Neural progenitor cell (in vitro differentiated cells): ENCODE results near the gene PSMD3. TPM values are rescaled to one million over a fixed set of nuclear protein-coding genes. Genes with fewer than 3 reads are reported as not detected.

Experiments
- DNase-seq: peaks from one replicate; pipeline ENCODE4 v3.0.0-alpha.2; 2016; ENCODE audit warnings: low spot score
- H2AFZ ChIP-seq: fragments of 200-600 bp; sonication (generic); replicated peaks from 2 replicates; pipeline ENCODE4 v1.6.1; 2016; ENCODE audit warnings: antibody characterized with exemption
- H3F3A ChIP-seq: fragments of 200-600 bp; sonication (generic); 2 replicates; pipeline ENCODE4 v1.6.1; 2016; ENCODE audit warnings: antibody characterized with exemption, low read depth
- H3K27ac ChIP-seq: fragments of 200-600 bp; sonication (generic); 2 replicates; pipeline ENCODE4 v1.5.1; 2016; ENCODE audit warnings: mild to moderate bottlenecking
- H3K27me3 ChIP-seq: fragments of 200-600 bp; sonication (generic); 2 replicates; pipeline ENCODE4 v1.6.1; 2016; ENCODE audit warnings: mild to moderate bottlenecking, moderate library complexity
- H3K36me3 ChIP-seq: fragments of 200-600 bp; sonication (generic); 2 replicates; pipeline ENCODE4 v1.5.1; 2016
- H3K4me1 ChIP-seq: fragments of 200-600 bp; sonication (generic); 2 replicates; pipeline ENCODE4 v1.6.1; 2016; ENCODE audit warnings: mixed run types
- H3K4me2 ChIP-seq: fragments of 200-600 bp; sonication (generic); 2 replicates; pipeline ENCODE4 v1.6.1; 2016
- H3K4me3 ChIP-seq: fragments of 200-600 bp; sonication (generic); 2 replicates; pipeline ENCODE4 v1.5.1; 2016
- H3K79me2 ChIP-seq: fragments of 200-600 bp; sonication (generic); 2 replicates; pipeline ENCODE4 v1.6.1; 2016; ENCODE audit warnings: low read depth
- H3K9ac ChIP-seq: fragments of 200-600 bp; sonication (generic); 2 replicates; pipeline ENCODE4 v1.6.1; 2016
- H3K9me3 ChIP-seq: fragments of 200-600 bp; sonication (generic); 2 replicates; pipeline ENCODE4 v1.5.1; 2016; ENCODE audit warnings: low read depth
- H4K20me1 ChIP-seq: fragments of 200-600 bp; sonication (generic); 2 replicates; pipeline ENCODE4 v1.6.1; 2016; ENCODE audit warnings: low read depth
- H3K27ac Mint-ChIP-seq: 3 replicates; pipeline ENCODE4 v1.8.0; 2021; ENCODE audit warnings: mixed read lengths
- H3K27me3 Mint-ChIP-seq: 2 replicates; pipeline ENCODE4 v1.8.0; 2022; ENCODE audit warnings: low read depth, mild to moderate bottlenecking, inconsistent platforms, moderate library complexity, mixed read lengths; ENCODE audit not compliant: insufficient read depth
- H3K36me3 Mint-ChIP-seq: 3 replicates; pipeline ENCODE4 v1.8.0; 2021; ENCODE audit warnings: mixed read lengths
- H3K4me1 Mint-ChIP-seq: 3 replicates; pipeline ENCODE4 v1.8.0; 2021; ENCODE audit warnings: mixed read lengths
- H3K4me3 Mint-ChIP-seq: 3 replicates; pipeline ENCODE4 v1.8.0; 2021; ENCODE audit warnings: mild to moderate bottlenecking, moderate library complexity, mixed read lengths
- H3K9me3 Mint-ChIP-seq: 3 replicates; pipeline ENCODE4 v1.8.0; 2020; ENCODE audit warnings: mixed read lengths
- CTCF ChIP-seq: fragments of 200-600 bp; sonication (generic); IDR thresholded peaks from 2 replicates; pipeline ENCODE4 v1.5.1; 2017; ENCODE audit warnings: antibody characterized with exemption, mild to moderate bottlenecking
- EZH2 ChIP-seq: fragments of 200-600 bp; sonication (generic); IDR thresholded peaks from 2 replicates; pipeline ENCODE4 v1.6.1; 2017; ENCODE audit warnings: antibody characterized with exemption, mild to moderate bottlenecking, moderate library complexity
- EZH2phosphoT487 ChIP-seq: fragments of 200-600 bp; sonication (generic); IDR thresholded peaks from 2 replicates; pipeline ENCODE4 v1.6.1; 2017; ENCODE audit warnings: antibody characterized with exemption
- total RNA-seq: library from RNA; depleted of rRNA; stranded (reverse); fragments of >200 nt; gene quantifications from 2 replicates; pipeline ENCODE4 v1.2.3, GENCODE V29; 2015; ENCODE audit warnings: low replicate concordance

Gene PSMD3
- total RNA-seq, 1 donor from 2014 or later: 71.6 TPM

GRCh38 chr17:39965017-39965699 is 15.4 kb upstream of the PSMD3 start:
- Histone ChIP-seq H3K9ac (no peak overlapping the region), H4K20me1 (no peaks in the 10 kb centered on the region), H2AFZ (no peak overlapping the region), H3K4me1 (no peaks in the 10 kb centered on the region), H3K9me3 (no peaks in the 10 kb centered on the region), H3K79me2 (no peaks in the 10 kb centered on the region), H3K36me3 (no peaks in the 10 kb centered on the region), H3K27ac (no peak overlapping the region), H3F3A (no peaks in the 10 kb centered on the region), H3K4me2 (no peak overlapping the region), H3K27me3 (peaks cover 3% of the 10 kb centered on the region), H3K4me3 (no peak overlapping the region)
- Mint-ChIP-seq H3K4me3 (no peak overlapping the region), H3K36me3 (no peaks in the 10 kb centered on the region), H3K9me3 (no peaks in the 10 kb centered on the region), H3K4me1 (peaks cover 7% of the 10 kb centered on the region), H3K27ac (no peak overlapping the region), H3K27me3 (peaks cover 13% of the 10 kb centered on the region)
- TF ChIP-seq EZH2phosphoT487 (no peak), EZH2 (no peak), CTCF (no peak)
- no peak for DNase-seq

GRCh38 chr17:39966771-39967170 is 13.8 kb upstream of the PSMD3 start:
- H3K79me2 ChIP-seq: no peaks in the 10 kb centered on the region
- peaks cover 17% of the 10 kb centered on the region for H3K27me3 ChIP-seq
- H3K36me3 ChIP-seq: no peaks in the 10 kb centered on the region
- no peaks in the 10 kb centered on the region for H3K36me3 Mint-ChIP-seq
- no peak for DNase-seq
- H3K4me3 ChIP-seq: no peak overlapping the region
- no peaks in the 10 kb centered on the region for H3K9me3 ChIP-seq
- H3K27ac ChIP-seq: no peak overlapping the region
- H3F3A ChIP-seq: no peaks in the 10 kb centered on the region
- H3K27me3 Mint-ChIP-seq: peaks cover 22% of the 10 kb centered on the region
- no peaks in the 10 kb centered on the region for H4K20me1 ChIP-seq
- H3K4me1 ChIP-seq: no peaks in the 10 kb centered on the region
- H3K4me1 Mint-ChIP-seq: peaks cover 7% of the 10 kb centered on the region
- H2AFZ ChIP-seq: no peak overlapping the region
- H3K9ac ChIP-seq: no peak overlapping the region
- H3K4me3 Mint-ChIP-seq: no peak overlapping the region
- no peak overlapping the region for H3K4me2 ChIP-seq
- no peaks in the 10 kb centered on the region for H3K9me3 Mint-ChIP-seq
- no peak overlapping the region for H3K27ac Mint-ChIP-seq
- TF ChIP-seq CTCF (no peak), EZH2phosphoT487 (no peak), EZH2 (no peak)

- TF ChIP-seq EZH2 (no peak), EZH2phosphoT487 (no peak), CTCF (no peak)
- Mint-ChIP-seq H3K4me1 (peaks cover 3% of the 10 kb centered on the region), H3K27ac (no peak overlapping the region), H3K9me3 (no peaks in the 10 kb centered on the region), H3K4me3 (no peak overlapping the region), H3K36me3 (no peaks in the 10 kb centered on the region), H3K27me3 (peaks cover 21% of the 10 kb centered on the region)
- no peak overlapping the region for H3K4me3 ChIP-seq
- H3K36me3 ChIP-seq: no peaks in the 10 kb centered on the region
- no peak overlapping the region for H3K9ac ChIP-seq
- no peaks in the 10 kb centered on the region for H3K79me2 ChIP-seq
- H4K20me1 ChIP-seq: no peaks in the 10 kb centered on the region
- H3K27me3 ChIP-seq: peaks cover 28% of the 10 kb centered on the region
- no peak overlapping the region for H3K4me2 ChIP-seq
- no peak overlapping the region for H3K27ac ChIP-seq
- no peaks in the 10 kb centered on the region for H3K9me3 ChIP-seq
- H3F3A ChIP-seq: no peaks in the 10 kb centered on the region
- no peaks in the 10 kb centered on the region for H3K4me1 ChIP-seq
- DNase-seq: no peak
- H2AFZ ChIP-seq: no peak overlapping the region
These were observed 11.8 kb upstream of the PSMD3 start for GRCh38 chr17:39968761-39969160.
